Natural killer cell (primary cell): ENCODE measurements around the gene PAK2. TPM values are rescaled to one million over a fixed set of nuclear protein-coding genes. Genes with fewer than 3 reads are reported as not detected.
A peak's percentile ranks its signal among the peaks of the same experiment; 100 is the strongest.

Source experiments
- ATAC-seq, 3 donors: fragments of 150-1000 bp in 2 of 3; fragments of 200-7000 bp in 1 of 3; cut with Tn5 transposase; 1 replicate in 1 of 3; 2 replicates in 2 of 3; pipeline ENCODE4 v1.10.0; 2021; ENCODE audit warnings: mild to moderate bottlenecking in 2 of 3, moderate library complexity in 2 of 3
- DNase-seq, 2 donors: peaks; one replicate each; pipeline versions ENCODE4 v3.0.0 to v3.0.0-alpha.2; 2013 to 2021; ENCODE audit warnings: mixed read lengths in 1 of 2
- H3K27ac ChIP-seq: one replicate; pipeline ENCODE4 v1.5.1; 2013; ENCODE audit warnings: mild to moderate bottlenecking, low read length
- H3K27me3 ChIP-seq: one replicate; pipeline ENCODE4 v1.6.1; 2013; ENCODE audit warnings: low read length; ENCODE audit not compliant: control insufficient read depth, insufficient read depth
- H3K36me3 ChIP-seq: one replicate; pipeline ENCODE4 v1.6.1; 2013; ENCODE audit warnings: low read length; ENCODE audit not compliant: control insufficient read depth, insufficient read depth
- H3K4me1 ChIP-seq: one replicate; pipeline ENCODE4 v1.6.1; 2013; ENCODE audit warnings: low read length; ENCODE audit not compliant: control insufficient read depth, insufficient read depth
- H3K4me3 ChIP-seq: one replicate; pipeline ENCODE4 v1.5.1; 2013; ENCODE audit warnings: low read length
- H3K9me3 ChIP-seq: one replicate; pipeline ENCODE4 v1.6.1; 2013; ENCODE audit warnings: low read length; ENCODE audit not compliant: control insufficient read depth, insufficient read depth
- H3K27ac Mint-ChIP-seq, 2 donors: one replicate each; pipeline ENCODE4 v1.8.0; 2022; ENCODE audit warnings: mild to moderate bottlenecking in 2 of 2, mixed read lengths in 2 of 2, moderate library complexity in 1 of 2
- H3K27me3 Mint-ChIP-seq, 2 donors: one replicate each; pipeline ENCODE4 v1.8.0; 2022; ENCODE audit warnings: low read depth in 2 of 2, mixed read lengths in 2 of 2
- H3K36me3 Mint-ChIP-seq: one replicate; pipeline ENCODE4 v1.8.0; 2022; ENCODE audit warnings: mixed read lengths
- H3K4me1 Mint-ChIP-seq, 2 donors: one replicate each; pipeline ENCODE4 v1.8.0; 2022; ENCODE audit warnings: mixed read lengths in 2 of 2
- H3K4me3 Mint-ChIP-seq: one replicate; pipeline ENCODE4 v1.8.0; 2022; ENCODE audit warnings: mild to moderate bottlenecking, moderate library complexity, mixed read lengths
- H3K9me3 Mint-ChIP-seq, 2 donors: one replicate each; pipeline ENCODE4 v1.8.0; 2022; ENCODE audit warnings: mixed read lengths in 2 of 2
- CTCF ChIP-seq: fragments of 200-600 bp; IDR thresholded peaks from one replicate; pipeline ENCODE4 v1.8.0; 2022; ENCODE audit warnings: antibody characterized with exemption
- WGBS: methylation state at CpG from one replicate; pipeline ENCODE4 v1.1.7; 2013; ENCODE audit warnings: missing lambda C conversion rate; ENCODE audit not compliant: insufficient coverage; 5-methylcytosine and 5-hydroxymethylcytosine counted together
- intact Hi-C: fragments of 100-400 bp; cut with micrococcal nuclease; formaldehyde crosslinking; loops from one replicate; pipeline ENCODE4 v1.14.2; 2022
- total RNA-seq, 4 donors: library from RNA; stranded (reverse); fragments of 120-200 nt in 1 of 4; gene quantifications; one replicate each; pipeline versions ENCODE4 v1.2.3 to v1.2.4, GENCODE V29; 2013 to 2022

Gene PAK2
- total RNA-seq, 3 donors from 2014 or later (not counting 1 experiment from before 2014, with no cell fraction given): 64.5 to 68.6 (median 66.4) TPM

GRCh38 chr3:196804773-196805172 is 65.1 kb downstream of the PAK2 start:
- ATAC-seq: no peak
- H3K27ac ChIP-seq: no peak overlapping the region
- WGBS: no CpG with 5 or more reads among the region's 1 CpG
- no peak overlapping the region for H3K4me3 ChIP-seq
- peaks cover 42% of the 10 kb centered on the region for H3K36me3 ChIP-seq
- no peaks in the 10 kb centered on the region for H3K4me1 ChIP-seq
- H3K27me3 ChIP-seq: no peaks in the 10 kb centered on the region
- Mint-ChIP-seq H3K27ac (peak overlapping the region in 1 of 2 donors; percentile 51), H3K4me3 (no peak overlapping the region), H3K9me3 (no peaks in the 10 kb centered on the region), H3K27me3 (no peaks in the 10 kb centered on the region), H3K36me3 (peaks cover 14% of the 10 kb centered on the region), H3K4me1 (no peaks in the 10 kb centered on the region)
- intact Hi-C loops: no loop called here
- no peak for DNase-seq
- H3K9me3 ChIP-seq: no peaks in the 10 kb centered on the region
- TF ChIP-seq CTCF: no peak

- intact Hi-C loops: no loop called here
- H3K36me3 ChIP-seq: peaks cover 60% of the 10 kb centered on the region
- no peaks in the 10 kb centered on the region for H3K27me3 ChIP-seq
- no peak overlapping the region for H3K4me3 ChIP-seq
- DNase-seq (no peak), ATAC-seq (no peak)
- H3K4me1 ChIP-seq: no peaks in the 10 kb centered on the region
- peaks cover 20% of the 10 kb centered on the region for H3K36me3 Mint-ChIP-seq
- H3K9me3 Mint-ChIP-seq: no peaks in the 10 kb centered on the region
- no peak for TF ChIP-seq CTCF
- H3K27ac Mint-ChIP-seq: peak overlapping the region; percentile 58 to 72
- no peak overlapping the region for H3K4me3 Mint-ChIP-seq
- H3K27ac ChIP-seq: no peak overlapping the region
- H3K9me3 ChIP-seq: no peaks in the 10 kb centered on the region
- H3K27me3 Mint-ChIP-seq: no peaks in the 10 kb centered on the region
- H3K4me1 Mint-ChIP-seq: no peaks in the 10 kb centered on the region
- WGBS: 100% methylated on average over 2 of the region's 3 CpGs
These were observed 71.4 kb downstream of the PAK2 start for GRCh38 chr3:196810963-196811581.

GRCh38 chr3:196812853-196813252 is 73.2 kb downstream of the PAK2 start:
- H3K27me3 Mint-ChIP-seq: no peaks in the 10 kb centered on the region
- no peak overlapping the region for H3K27ac ChIP-seq
- no peak for TF ChIP-seq CTCF
- peaks cover 14% of the 10 kb centered on the region for H3K36me3 Mint-ChIP-seq
- H3K4me1 Mint-ChIP-seq: no peaks in the 10 kb centered on the region
- intact Hi-C loops: no loop called here
- no peaks in the 10 kb centered on the region for H3K4me1 ChIP-seq
- H3K4me3 Mint-ChIP-seq: no peak overlapping the region
- H3K36me3 ChIP-seq: peaks cover 53% of the 10 kb centered on the region
- no peak for DNase-seq
- H3K4me3 ChIP-seq: no peak overlapping the region
- no peaks in the 10 kb centered on the region for H3K27me3 ChIP-seq
- no peaks in the 10 kb centered on the region for H3K9me3 ChIP-seq
- ATAC-seq: no peak
- H3K9me3 Mint-ChIP-seq: no peaks in the 10 kb centered on the region
- no peak overlapping the region for H3K27ac Mint-ChIP-seq
- over 99% methylated on average over 7 of the region's 7 CpGs for WGBS

GRCh38 chr3:196813903-196814302 is 74.2 kb downstream of the PAK2 start:
- 97% methylated on average over 4 of the region's 5 CpGs for WGBS
- no peak overlapping the region for H3K27ac Mint-ChIP-seq
- no peak for TF ChIP-seq CTCF
- Histone ChIP-seq H3K36me3 (peaks cover 61% of the 10 kb centered on the region), H3K27ac (no peak overlapping the region), H3K4me1 (no peaks in the 10 kb centered on the region), H3K27me3 (no peaks in the 10 kb centered on the region), H3K4me3 (no peak overlapping the region), H3K9me3 (no peaks in the 10 kb centered on the region)
- ATAC-seq: no peak
- H3K4me3 Mint-ChIP-seq: no peak overlapping the region
- no peaks in the 10 kb centered on the region for H3K9me3 Mint-ChIP-seq
- H3K36me3 Mint-ChIP-seq: peaks cover 14% of the 10 kb centered on the region
- H3K4me1 Mint-ChIP-seq: no peaks in the 10 kb centered on the region
- intact Hi-C loops: no loop called here
- no peak for DNase-seq
- H3K27me3 Mint-ChIP-seq: no peaks in the 10 kb centered on the region
